ENCODE data around the gene LRRC42. TPM values are rescaled to one million over a fixed set of nuclear protein-coding genes. Genes with fewer than 3 reads are reported as not detected.
A peak's percentile ranks its signal among the peaks of the same experiment; 100 is the strongest.

Gene LRRC42
- total RNA-seq, 1 experiment from 2014 or later, result 41.8 TPM

DNA sequence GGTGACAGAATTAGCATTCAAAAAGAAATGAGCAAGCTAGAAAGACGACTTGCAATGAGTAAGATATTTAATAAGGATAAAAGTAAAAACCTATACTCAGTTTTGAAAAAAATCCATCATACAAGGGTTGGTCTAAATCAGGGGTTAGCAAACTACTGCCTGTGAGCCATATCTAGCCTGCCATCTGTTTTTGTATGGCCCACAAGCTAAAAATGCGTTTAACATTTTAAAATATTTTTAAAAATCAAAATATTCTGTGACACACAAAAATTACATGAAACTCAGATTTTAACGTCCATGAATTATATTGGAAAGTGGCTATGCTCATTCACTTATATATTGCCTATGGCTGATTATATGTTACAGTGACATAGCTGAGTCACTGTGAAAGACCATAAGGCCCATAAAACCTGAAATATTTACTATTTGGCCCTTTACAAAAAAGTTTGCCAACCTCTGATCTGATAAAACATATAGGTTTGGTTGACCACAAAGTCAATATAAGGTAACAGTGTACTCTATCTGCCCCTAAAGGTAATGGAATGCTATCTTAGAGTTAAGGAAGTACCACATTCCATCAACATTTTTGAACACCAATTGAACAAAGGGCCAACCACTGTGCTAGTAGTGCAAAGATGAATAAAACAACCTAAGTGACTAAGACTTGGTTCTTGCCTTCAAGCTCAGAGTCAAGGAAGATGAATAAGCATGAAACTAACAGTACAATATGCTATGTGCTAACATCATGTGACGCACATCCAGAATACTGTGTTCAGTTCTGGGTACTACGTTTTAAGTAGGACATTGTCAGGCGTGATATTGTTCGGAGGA lies 3.8 kb upstream of the LRRC42 start:
- no peak for DNase-seq (ENCODE audit: low read depth)

DNA sequence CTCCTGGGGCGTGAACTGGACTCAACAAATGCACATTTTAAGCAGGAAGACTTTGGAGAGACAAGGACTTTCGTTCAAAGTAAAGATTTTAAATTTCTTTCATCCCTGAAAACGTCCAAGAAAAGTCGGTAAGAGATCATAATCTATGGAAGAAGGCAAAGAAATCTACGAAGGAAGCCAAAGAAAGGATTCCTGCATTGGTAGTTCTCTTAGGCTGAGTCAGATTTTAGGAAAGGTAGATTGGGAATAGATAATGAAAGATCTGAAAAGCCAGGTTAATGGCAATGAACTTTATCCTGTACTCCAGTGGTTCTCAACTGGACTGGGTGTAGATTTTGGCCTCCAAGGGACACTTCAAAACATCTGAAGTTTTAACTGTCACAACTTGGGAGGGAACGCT lies 3.1 kb upstream of the LRRC42 start:
- DNase-seq (ENCODE audit: low read depth), result no peak

DNA sequence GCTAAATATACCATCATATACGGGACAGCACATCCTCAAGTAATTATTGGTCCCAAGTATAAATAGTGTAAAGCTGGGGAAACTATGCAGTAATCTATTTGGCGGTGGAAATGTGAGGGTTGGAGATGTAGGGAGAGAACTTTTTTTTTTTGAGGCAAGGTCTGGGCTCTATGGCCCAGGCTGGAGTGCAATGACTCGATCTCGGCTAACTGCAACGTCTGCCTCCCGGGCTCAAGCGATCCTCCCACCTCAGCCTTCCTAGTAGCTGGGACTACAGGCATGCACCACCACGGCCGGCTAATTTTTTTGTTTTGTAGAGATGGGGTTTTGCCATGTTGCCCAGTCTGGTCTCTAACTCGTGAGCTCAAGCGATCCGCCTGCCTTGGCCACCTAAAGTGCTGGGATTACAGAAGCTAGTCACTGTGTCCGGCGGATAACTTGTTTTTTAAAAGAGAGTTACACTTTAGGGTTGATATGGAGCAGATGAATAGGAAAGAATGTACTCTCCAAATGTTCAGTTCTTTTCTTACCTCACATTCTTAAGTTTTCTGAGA lies 2.6 kb upstream of the LRRC42 start:
- DNase-seq (ENCODE audit: low read depth), result no peak

DNA sequence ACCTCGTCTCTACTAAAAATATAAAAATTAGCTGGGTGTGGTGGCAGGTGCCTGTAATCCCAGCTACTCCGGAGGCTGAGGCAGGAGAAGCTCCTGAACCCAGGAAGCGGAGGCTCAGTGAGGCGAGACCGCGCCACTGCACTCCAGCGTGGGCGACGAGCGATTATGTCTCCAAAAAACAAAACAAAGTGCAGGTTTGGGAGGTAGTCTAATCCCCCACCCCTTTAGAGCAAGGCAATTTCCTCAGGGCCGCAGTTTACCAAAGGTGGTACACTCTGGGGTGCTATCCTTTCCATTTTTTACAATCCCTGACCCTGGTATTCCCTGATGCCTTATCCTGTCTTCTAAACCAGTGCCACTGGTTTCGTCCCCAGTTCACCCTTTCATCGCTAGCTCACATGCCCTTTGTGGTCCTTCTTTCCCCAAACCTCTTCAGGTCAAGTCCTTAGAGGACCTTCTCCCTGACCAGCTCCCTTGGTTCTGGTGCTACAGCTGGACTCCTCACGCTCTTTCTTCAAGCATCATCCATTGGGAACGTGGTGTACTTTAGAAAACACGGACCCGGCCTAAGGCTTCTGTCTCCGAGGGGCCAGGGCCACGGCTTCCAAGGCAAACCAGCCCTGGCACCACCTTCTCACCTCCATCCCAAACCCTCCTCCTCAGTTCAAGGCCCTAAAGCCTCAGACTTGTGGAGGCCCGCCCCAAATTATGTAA lies 1.5 kb upstream of the LRRC42 start:
- DNase-seq (ENCODE audit: low read depth), result no peak

DNA sequence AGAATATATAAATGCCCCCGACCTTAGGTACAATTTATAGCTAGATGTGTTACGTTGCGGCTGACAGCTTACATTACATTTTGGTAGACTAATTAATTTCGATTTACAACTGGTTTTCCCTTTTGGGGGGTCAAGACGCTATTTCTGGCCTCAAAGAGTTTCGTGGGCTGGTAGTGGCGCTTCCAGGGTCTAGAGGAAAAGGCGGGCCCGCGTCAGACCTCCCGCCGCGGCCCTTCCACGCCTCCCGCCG lies 1.0 kb upstream of the LRRC42 start:
- no peak for DNase-seq (ENCODE audit: low read depth)

DNA sequence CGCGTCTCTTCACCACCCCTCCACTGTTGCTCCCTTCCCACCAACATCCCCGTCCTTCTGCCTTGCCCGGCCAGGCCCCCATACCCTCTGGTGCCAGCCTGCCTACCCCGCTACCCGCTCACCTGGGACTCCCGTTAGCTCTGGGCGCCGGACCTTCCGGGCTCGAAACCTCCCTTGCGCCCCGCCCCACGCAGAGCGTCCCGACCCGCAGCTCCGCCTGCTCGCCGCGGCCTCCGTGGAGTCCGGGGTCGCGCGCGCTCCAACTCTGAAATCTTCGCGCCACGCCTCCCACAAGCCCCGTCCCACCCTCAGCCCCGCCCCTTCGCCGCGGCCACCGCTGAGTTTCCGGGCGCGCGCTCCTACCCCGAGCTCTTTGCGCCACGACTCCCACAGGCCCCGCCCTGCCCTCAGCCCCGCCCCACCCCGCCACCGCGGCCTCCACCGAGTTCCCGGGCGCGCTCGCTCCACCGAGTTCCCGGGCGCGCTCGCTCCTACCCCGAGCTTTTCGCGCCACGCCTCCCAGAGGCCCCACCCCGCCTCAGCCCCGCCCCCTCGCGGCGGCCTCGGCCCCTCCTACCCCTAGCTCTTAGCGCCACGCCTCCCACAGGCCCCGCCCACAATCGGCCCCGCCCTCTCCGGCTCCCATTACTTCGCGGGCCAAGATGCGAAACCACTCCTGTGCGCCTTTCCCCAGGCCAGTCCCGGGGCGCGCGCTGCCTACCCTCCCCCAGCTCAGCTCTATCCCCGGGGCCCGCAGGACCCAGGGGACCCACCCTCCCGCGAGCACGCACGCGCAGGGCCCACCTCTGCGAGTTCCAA lies 508 bp upstream of the LRRC42 start, which contains the start of gene IFT25:
IFT25 (minus strand) TSS at position 267 of the 819 bp plus-strand sequence. CDS start 5,617 bp downstream, outside the sequence.
- DNase-seq (ENCODE audit: low read depth), result peak; percentile 83

DNA sequence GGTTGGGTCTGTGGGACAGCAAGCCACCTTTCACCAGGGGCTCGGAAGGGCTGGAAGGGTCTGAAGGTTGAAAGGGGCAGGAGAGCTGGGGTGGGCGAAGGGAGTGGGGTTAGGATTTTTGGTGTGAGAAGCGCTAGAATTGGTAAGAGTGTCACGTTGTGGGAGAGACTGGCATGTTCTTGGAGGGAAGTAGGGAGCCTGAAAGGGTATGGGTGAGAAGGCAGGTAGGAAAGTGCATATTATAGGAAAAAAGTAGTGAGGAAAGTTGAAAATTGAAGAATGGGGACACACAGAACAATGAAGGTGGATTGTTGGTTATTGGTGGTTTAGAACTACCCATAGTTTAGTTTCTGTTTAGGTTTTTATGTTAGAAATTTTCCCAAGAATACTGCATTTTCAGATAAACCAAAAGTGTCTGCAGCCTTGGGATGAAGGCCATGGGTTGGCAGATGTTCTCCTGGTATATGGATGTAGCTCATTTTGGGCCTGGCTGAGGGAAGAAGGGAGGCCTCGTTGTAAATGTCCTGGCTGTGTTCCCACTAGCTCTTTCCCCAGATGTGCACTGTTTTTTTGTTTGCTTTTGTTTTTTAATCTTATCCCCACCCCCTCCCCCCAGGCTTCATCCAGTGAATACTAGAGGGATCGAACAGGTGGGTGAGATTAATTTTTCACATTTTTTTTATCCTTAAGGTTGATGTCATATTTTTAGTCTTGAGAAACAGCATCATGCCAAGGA lies 1.2 kb downstream of the LRRC42 start:
- DNase-seq (ENCODE audit: low read depth), result no peak

DNA sequence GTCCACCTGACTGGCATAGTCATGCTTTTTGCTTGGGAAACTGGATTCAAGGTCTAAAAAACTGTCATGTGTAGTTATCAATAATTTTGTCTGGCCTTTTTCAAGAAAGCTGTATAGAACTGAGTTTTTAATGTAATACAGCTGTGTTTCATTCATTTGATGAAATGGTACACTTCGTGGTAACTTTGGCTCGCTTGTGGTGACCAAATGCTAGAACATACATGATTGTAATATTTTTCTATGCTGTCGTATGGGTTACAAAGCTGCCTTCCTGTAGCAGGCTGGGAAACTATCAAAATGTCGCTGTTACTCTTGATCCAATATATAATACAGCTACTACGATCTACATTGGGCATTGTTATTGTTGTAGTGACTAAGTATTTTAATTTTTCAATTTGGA lies 2.1 kb downstream of the LRRC42 start:
- no peak for DNase-seq (ENCODE audit: low read depth)

DNA sequence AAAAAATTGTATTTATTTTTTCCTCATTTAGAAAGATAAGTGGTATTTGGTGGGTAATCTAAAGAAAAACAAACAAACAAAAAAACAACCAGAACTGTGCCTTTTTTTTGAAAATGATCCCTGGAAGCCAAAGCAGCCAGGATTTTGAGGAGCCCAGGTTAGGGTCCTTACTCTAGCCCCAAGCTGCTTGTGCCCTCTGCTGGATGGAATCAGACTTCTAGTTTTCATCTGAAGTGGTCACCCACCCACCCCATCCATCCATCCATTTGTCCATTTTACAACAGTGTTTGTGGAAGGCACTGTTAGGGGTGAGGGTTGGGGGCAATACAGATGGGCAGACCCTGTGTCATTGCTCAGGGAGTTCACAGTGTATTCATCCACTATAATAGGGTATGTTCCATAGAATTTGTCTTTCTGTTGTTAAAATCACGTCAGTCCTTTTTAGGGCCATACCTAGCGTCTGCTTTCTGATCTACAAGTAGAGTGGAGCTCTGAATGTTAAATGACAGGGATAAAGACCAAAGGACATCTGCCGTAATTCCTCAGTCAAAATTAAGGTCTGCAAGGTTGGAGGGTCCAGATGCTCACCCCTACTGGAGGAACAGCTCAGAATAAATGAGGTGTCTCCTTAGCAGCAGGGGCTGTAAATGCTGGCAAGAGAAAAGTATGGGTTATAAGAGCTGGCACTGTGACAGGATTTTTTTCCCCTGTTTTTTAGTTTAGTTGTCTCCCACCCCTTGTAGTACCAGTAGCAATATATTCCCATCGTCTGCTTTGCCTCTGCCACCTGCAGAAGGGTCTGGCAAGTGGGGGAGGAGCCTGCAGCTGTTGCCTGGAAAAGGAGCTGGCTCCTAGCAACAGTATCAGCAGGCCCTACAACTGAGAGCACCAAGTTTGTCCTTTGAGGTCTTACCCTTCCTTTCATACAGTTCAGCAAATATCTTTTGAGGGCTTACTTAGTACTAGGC lies 3.2 kb downstream of the LRRC42 start:
- DNase-seq (ENCODE audit: low read depth), result peak; percentile 33

DNA sequence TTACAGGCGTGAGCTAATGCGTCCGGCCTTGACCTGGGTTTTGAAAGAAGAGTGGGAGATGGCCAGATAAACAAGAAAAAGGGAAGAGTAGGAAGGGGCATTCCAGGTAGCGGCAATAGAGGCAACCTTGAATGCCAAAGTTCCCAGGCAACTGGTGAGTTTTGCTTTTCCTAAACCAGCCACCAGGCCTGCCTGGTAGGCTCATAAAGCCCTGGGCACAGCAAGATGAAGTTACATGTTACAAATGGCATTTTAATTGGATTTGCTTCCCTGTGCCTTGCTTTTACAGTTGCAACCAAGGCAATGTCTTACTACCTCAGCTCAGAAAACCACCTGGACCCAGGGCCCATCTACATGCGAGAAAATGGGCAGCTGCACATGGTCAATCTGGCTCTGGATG lies 5.5 kb downstream of the LRRC42 start:
- DNase-seq (ENCODE audit: low read depth), result no peak

DNA sequence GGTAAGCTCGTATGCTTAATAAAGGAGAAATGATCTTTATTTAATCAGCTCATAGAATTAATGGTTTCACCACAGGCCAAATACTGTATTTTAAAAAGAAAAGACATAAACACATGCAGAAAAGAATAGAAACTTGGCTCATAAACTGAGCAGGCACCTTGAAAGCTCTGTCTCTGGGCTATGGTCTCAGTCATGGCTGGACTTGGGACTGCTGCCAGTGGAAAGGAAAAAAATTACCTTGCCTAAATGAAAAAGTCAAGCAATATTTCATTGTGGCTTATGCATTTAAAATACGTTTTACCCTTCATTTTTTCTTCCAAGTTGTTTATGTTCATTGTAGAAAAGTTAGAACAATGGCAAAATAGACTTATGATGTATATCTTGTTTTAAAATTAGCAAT lies 8.0 kb downstream of the LRRC42 start:
- DNase-seq (ENCODE audit: low read depth), result no peak

DNA sequence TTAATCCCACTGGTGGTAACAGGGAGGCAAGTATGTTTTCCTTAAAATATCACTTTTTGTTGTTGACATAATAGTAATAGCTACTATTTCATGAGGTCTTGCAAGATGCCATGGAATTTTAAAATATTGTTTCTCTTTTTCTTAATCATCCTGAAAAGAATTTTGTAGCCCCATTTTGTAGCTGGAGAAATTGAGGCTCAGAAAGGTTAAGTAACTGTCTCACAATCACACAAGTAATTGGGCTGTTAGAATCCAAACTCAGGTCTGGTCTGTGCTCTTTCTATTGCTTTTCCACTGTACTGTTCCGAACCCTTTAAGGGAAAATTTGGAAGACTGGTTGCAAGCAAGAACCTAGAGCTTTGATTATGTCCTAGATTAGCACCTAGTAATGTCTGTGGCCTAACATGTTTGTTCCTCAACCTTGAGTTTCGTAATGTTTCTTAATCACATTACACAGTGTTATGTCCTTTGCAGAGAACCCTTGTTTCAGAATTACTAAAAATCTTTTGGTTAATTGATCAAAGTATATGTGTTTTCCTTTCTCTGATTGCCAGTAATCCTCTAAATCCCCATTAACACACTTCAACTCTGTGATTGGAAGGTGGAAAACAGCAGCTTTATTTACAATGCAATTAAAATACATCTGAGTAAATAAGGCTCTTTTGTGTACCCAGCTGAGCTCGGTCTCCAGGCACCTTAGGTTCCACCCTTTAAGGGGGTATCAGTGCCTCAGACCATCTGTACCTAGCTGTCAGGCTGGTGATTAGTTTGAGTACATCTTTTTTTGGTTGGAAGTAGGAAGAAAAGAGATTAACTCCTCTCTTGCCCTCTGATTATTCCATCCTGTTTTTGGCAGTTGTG lies 10.4 kb downstream of the LRRC42 start:
- DNase-seq (ENCODE audit: low read depth), result no peak

DNA sequence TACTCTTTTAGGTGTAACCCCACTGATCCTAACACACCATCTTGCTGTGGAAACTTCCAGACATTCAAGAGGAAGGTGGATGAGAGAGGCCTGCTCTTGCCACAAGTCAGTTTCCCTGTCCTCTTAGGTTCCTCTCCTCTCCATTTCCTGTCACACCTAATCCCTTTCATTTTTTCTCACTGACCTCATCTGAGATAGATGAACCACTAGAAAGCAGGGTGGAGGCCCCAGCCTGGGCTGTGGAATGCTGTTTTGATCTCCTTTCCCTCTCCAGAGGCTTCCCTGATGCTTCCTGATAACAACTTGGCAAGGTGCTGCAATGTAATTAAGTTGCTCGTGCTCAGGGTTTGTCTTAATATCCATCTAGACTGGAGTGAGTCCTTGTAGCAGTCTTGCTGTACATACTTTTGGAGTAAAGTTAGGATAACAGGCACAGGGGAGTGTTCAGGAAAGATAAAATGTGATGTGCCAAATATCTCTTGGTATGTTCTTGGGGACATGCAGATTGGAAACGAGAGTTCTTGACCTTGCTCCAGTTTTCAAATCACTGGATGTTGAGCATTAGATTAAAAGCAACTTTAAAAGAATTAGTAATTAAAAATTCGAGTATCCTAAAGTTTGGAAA lies 11.2 kb downstream of the LRRC42 start:
- DNase-seq (ENCODE audit: low read depth), result peak; percentile 80

DNA sequence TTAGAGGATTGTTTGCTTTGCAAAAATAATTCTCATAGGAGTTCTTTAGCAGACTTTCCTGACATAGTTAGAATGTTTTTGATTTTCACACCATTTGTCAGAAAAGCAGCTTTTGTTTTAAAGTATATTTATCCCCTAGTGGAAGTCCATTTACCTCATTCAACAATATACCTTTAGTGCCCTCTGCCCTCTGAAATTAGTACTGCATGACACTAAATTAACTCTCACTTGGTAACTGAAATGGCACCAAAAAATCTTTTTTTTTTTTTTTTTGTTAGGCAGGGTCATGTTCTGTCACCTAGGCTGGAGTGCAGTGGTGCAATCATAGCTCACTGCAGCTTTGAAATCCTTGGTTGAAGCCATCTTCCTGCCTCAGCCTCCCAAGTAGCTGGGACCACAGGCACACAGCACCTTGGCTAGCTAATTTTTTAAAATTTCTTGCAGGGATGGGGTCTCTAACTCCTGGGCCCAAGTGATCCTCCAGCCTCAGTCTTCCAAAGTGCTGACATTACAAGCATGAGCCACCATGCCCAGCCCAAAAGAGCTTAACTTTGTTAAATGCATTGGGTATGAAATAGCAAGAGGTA lies 13.6 kb downstream of the LRRC42 start:
- DNase-seq (ENCODE audit: low read depth), result peak; percentile 47

DNA sequence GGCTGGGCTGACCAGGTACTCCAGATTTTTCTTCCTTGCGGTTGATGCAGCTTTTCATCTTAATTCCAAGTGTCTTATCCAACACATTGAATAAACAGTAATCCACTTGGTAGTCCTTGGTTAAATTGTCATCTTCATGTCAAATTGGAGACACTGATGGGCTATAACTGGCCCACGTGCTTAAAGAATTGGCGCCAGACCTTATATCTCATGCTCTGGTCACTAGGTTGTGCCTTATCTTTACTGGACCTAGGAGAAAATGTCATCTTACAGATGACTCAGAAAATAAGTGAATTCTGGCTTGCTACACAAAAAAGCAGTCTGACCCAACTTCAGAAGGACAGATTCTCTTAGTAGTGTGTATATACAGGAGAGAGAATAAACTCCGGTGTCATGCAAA lies 16.2 kb downstream of the LRRC42 start:
- DNase-seq (ENCODE audit: low read depth), result no peak

DNA sequence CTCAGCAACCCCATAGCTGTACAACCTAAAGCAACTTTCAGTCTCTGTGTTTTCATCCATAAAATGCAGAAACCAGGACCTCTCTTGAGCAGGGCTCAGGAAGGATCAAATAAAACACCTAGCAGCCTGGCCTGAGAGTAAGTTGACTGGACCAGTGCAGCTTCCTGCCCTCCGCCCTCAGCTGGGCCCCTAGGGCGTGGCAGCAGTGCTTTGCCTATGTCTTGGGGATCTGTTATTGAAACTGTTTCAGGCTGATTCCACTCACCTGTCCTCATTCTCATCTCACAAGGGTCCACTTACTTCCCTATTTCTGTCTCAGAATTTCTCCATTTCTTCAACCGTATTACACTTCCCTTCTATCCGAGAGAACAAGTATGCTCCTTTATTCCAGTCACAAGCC lies 17.3 kb downstream of the LRRC42 start:
- DNase-seq (ENCODE audit: low read depth), result no peak

DNA sequence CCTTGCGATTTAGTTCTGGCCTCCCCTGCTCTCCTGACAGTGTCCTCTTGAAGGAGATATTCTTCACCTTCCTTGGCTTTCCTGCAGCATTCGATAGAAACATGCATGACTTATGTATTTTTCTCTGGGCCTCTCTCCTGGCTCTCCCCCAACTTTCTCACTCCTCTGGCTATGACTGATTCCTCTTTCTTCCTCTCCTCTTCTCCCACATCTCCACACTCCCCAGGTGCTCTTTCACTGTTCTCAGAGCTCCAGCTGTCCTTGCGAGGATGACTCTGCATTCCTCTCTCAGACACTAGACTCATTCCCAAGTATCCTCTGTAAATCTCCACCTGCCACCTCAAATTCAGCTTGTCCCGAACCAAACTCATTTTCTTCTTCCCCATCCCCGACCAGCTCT lies 18.0 kb downstream of the LRRC42 start:
- no peak for DNase-seq (ENCODE audit: low read depth)

DNA sequence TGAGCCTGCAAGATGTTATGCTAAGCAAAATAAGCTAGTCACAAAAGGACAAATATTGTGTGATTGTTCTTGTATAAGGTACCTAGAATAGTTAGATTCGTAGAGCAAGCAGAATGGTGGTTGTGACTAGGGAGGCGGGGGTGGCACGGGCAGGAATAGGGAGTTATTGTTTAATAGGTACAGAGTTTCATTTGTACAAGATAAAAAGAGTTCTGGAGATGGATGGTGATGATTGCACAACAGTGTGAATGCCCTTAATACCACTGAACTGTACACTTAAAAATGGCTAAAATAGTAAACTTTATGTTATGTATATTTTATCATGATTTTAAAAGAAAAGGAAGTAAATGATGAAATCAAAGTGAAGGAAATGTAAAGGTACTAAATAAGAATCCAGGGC lies 20.6 kb downstream of the LRRC42 start:
- DNase-seq (ENCODE audit: low read depth), result no peak
